ENCODE measurements around the gene RAB2B.

The RAB2B gene

DNA sequence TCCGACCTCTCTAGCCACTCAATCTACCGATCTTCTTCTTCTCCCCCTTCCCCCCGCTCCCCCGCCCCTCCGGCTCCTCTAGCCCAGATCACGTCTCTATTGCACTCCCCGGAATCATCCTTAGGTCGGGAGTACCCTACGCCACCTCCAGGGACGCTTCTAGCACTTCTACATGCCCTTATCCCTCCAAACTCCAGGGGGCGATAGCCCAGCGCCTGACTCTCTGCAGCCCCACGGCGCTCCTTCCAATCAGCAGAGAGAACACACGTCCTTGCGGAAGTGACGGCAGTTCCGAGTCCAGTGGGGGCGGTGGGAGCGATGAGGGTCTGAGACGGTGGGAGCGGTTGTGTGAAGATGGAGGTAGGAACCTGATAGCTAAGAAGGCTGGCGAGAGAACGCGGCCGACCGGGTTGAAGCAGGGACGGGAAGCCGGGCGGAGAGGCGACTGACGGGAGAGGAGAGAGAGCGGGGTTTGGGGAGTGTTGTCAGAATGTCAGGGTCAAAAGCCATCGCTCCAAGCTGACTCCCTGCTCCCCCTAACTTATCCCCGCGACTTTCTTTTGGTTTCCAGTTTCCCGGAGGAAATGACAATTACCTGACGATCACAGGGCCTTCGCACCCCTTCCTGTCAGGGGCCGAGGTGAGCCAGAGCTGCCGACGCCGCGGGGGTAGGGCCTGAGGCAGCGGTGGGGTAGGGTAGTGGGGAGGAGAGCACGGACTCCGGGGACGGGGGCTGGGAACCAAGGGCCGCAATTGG is at the start of gene RAB2B, which contains the start of gene TOX4:
TSS of gene RAB2B (minus strand) at position 35 of the 757 bp plus-strand sequence. CDS start 87 bp downstream, outside the sequence.
TSS of gene TOX4 (plus strand) at position 271 of the 757 bp plus-strand sequence. CDS start at position 355, 84 bp downstream.
- peak; percentile 98 for DNase-seq (ENCODE audit: low spot score)

DNA sequence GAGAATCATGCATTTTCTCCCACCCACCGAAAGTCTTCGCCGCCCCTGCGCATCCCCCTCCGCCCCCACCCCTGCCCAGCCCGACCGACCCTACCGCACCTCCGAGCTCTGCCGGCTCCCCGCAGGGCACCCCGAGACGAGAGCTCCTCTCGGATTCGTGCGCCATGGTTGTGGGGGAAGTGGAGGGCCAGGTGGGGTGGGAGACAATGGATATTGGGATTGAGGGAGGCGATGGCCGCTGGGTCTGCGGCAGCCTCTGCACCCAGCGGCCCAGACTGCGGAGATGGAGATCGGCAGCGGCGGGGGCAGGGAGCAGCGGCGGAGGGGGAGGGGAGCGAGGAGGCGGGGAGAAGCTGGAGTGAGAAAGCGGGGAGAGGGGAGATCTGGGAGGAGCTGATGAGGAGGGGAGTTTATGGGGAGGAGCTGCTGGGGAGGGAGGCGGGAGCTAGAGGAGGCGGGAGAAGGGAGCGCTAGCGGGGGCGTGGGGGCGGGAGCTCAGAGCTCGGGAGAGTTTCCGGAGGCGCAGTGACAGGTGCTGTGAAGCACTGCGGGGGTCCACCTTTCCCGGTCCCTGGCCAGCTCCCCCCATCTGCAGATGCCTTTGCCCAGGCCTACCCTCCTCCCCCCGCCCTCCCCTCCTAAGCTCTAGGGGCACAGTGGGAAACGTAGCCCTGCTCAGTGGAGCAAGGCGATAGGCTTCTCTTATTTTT is 49.4 kb upstream of the RAB2B start, which contains the start of gene SALL2:
TSS of gene SALL2 (minus strand) at position 385 of the 710 bp plus-strand sequence. CDS start at position 166, 219 bp downstream.
- peak; percentile 32 for DNase-seq (ENCODE audit: low spot score)

DNA sequence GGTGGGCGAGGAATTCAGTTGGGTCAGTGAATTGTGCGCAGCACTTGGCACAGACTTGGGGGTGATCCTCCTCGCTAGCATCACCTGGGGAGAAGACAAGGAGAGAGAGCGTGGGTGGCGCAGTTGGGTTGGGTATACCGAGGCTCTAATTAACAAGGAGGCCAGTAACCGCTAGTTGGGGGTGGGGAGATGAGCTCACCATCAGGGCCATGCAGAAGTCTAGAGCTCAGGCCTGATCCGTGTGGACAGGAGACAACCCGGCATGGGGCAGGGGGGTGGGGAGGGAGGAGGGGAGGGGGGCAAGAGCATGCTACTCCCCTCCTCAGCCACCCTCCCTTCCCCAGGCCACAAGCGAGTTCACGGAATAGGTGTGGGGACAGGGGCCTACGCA is 48.8 kb upstream of the RAB2B start:
- DNase-seq (ENCODE audit: low spot score), result no peak

DNA sequence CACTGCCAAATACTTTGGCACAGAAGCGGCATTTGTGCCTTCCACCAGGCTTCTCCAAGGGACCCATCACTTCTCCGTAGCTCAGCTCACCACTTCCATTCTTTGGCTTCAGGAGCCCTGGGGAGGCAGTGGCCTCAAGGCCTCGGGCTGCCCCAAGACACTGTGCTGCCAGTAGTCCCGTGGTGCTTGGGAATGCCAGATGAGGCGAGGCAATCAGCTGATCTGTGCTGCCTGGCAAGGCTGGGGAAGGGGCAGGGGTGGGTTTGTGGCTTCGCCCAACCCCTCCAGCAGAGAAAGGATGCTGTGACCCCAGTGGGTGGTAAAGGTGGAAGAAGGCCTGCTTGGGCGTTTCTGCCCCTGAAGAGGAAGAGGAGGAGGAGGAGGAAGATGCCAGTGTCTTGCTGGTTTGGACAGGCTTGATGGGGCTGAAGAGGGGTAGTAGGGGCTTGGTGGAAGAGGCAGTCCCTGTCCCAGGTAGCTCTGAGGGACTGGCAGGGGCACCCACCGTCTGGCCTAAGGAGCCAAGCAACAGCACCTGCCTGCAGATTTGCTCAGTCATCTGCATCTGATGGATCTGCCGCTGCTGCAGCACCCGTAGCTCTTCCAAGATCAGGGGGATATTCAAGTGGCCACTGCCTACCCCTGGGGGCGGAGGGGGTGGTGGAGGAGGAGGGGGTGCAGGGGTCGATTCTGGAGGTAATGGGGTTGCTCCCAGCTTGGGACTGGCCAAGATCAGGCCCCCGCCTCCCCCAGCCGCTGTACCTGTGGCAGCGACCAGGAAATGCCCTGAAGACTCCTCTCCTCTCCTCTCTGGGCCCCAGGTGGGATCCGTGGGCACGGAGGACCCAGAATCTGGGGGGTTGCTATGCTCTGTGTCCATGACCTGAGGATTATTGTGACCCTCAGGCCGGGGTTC is 48.1 kb upstream of the RAB2B start:
- DNase-seq (ENCODE audit: low spot score), result no peak

DNA sequence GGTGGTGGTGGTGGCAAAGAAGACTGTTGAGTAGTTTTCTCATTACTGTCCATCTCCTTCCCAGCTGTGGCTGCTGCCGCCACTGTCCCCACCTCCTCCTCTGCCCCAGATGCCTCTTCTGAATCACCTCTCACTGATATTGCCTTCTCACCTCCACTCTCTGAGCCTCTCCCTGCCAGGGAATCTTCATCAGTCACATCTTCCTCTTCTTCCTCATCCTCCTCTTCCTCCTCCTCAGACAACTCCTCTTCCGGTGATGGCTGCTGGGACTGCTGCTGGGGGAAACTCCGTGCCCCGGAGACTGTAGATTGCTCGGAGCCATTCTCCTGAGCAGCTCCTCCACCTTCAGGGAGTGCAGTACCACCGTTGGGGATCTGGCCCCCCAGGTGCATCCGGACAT is 46.4 kb upstream of the RAB2B start:
- DNase-seq (ENCODE audit: low spot score), result no peak

DNA sequence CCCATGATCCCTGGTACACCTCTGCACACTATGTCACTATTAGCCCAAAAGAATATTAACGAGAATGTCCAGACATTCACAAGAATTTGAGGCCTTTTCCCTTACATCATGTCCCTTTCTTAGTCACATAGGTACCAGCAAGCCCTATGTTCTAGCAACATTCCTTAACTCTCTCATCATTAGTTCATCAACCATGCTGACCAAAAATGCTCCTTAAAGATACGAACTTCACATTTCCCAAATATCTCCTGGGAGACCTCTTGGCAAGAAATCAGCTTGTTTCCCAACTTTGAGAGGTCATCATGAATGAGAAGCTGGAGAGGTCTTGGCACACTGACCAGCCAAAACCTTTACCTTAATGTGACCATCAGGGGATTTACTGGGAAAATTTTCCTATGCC is 44.7 kb upstream of the RAB2B start:
- no peak for DNase-seq (ENCODE audit: low spot score)

DNA sequence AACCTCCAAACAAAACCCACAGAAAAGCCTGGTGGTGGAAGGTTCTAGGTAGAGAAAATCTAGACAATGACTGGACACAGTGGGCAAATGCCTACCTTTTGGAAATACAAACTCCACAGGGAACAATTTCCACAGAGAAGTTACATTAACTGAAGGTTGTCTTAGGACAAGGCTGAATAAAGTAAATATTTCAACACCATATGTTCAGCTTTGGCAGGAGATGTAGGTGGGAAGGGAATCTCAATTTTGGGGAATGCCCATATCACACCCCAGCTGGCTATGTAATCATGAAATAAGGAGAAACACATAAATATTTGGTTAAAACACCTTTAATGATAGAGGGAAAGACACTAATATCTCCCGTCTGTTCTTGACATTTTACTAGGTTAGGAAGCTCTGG is 44.0 kb upstream of the RAB2B start:
- no peak for DNase-seq (ENCODE audit: low spot score)

DNA sequence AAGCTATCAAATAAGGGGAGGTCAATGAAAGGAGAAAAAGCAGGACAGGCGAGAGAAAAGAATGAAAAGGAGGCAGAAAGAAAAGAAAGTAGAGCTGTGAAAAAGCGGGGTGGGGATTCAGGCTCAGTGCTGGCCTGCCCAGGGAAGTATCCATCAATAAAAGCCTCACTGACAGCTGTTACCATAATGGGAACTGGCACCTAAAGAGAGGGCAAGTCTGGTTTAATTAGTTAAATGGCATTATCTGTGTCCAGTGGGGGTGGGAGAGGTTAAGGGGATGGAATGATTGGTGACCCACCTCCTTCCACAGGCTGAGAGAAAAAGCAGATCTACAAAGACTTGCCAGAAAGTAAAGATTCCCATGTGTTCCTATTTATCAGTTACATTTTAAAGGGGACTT is 42.0 kb upstream of the RAB2B start:
- DNase-seq (ENCODE audit: low spot score), result no peak

DNA sequence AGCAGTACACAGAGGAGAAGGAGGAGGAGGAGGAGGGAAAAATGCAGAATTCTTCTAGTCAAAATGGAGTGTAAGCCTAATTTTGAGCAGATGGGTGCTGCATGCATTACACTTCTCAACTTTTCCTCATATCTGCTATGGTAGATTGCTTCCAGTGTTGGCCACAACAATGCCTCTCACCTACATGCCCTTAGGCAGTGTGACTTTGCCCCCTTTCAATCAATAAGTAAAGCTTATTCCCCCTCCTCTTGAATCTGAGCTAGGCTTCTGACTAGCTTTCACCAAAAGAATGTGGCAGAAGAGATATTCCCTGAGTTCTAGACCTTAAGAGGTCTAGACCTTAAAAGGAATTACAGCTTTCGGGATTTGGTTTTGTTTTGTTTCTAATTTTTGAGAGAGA is 37.6 kb upstream of the RAB2B start:
- no peak for DNase-seq (ENCODE audit: low spot score)

DNA sequence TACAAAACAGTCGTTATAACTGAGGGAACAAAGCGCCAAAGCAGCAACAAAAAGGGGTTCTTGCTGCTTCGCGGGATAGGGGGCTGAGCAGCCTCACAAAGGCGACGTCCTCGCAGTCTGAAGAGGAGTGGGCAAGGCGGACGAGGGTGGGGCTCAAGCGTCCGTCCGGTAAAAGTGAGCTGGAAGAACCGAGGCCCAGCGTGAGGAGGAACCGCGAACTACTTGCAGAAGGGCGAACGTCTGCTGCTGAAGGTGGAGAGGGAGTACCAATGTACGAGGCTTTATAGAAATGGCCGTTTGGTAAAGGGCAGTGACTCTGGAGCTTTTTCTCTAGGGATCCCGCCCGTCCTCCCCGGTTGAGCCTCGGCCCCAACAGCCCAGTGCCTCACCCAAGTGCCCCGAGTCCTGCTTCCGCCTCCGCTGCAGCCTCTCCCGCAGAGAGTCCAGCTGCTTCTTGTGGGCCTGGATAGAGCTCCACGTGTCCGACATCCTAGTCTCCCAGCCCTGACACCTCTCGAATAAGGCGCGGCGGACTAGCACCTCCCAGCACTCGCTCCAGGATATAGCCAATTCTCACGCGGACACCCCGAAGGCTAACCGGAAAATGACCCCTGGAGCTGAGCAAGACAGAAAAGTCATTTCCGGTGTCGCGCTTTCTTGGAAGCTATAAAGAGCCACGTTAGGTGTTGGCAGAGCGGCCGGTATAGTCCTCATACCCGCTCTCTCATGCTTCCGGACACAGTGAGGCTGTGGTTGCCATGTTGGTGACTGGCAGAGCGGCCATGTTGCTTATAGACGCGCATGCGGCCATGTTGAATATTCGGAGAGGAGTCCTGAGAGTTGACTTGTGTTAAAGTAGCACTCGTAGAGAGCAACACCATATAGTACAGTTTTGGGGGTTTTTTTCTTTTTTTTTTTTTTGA is 34.2 kb upstream of the RAB2B start, which contains the start of gene METTL3:
TSS of gene METTL3 (minus strand) at position 606 of the 923 bp plus-strand sequence. CDS start at position 489, 117 bp downstream.
- peak; percentile 97 for DNase-seq (ENCODE audit: low spot score)

DNA sequence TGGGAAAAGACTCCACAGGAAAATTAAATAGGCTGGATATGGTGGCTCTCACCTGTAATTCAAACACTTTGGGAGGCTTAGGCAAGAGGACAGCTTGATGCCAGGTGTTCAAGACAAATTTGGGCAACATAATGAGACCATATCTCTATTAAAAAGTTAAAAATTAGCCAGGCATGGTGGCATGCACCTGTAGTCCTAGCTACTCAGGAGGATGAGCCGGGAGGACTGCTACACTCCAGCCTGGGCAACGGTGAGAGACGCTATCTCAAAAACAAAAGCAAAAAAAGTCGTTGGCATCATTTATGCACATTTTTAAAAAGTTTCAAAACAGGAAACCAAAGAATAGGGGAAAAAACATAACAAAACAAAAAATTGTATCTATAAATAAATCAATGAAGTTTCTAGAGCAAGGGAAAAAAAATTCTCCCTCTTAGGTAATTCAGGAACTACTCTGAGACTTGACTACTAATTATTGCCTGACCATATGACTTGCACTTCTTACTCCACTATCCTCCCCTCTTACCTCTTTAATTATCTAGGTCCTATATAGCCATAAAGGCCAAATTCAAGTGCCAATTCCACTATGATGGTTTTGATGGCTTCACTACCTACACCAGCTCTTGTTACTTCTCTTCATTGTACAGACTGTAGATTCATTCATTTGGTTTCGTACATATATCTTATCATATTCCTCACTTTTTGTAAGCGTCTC is 32.8 kb upstream of the RAB2B start:
- no peak for DNase-seq (ENCODE audit: low spot score)

DNA sequence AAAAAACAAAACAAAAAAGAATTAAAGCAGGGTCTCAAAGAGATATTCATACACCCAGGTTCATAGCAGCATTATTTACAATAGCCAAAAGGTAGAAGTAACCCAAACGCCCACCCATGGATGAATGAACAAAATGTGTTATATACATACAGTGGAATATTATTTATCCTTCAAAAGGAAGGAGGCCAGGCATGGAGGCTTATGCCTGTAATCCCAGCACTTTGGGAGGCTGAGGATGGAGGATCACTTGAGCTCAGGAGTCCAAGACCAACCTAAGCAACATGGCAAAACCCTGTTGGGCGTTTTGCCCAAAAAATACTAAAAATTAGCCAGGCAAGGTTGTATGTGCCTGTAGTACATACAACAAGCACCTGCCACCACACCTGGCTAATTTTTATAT is 29.8 kb upstream of the RAB2B start:
- DNase-seq (ENCODE audit: low spot score), result no peak

DNA sequence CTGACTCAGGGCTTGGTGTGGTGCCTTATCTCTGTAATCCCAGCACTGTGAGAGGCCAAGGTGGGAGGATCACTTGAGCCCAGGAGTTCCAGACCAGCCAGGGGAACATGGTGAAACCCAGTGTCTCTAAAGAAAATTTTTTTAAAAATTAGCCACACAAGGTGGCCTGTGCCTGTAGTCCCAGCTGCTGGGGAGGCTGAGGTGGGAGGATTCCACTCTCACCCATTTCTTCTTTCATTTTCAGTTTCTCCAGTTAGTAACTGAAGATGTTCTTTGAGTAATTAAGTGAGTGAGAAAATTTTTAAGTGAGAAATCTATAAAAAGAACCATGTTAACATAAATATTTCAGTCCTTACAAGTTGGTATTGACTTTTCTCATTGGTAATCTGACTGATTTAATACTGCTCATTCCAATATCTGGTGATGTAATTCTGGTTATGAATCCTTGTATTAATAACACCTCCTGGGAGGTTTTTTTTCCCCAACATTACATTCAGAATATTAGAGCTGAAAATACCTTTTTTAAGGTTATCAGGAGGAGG is 28.3 kb upstream of the RAB2B start:
- peak; percentile 34 for DNase-seq (ENCODE audit: low spot score)

DNA sequence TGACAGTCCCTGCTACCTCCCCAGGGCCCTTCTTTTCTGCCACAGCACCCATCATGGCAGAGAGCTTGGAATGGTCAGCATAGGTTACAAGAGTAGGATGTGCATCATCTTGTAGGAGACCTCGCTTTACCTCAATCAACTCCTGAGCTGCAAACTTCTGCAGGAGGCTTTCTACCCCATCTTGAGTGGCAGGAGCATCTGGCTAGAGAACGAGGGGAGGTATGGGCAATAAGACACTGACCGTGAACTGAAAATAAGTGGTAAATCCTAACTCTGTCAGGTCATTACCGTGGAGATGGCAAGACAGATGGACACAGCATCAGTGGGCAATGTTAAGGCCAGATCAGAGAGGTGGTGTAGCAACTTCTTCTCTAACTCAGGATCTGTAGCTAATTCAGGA is 26.6 kb upstream of the RAB2B start:
- DNase-seq (ENCODE audit: low spot score), result no peak

DNA sequence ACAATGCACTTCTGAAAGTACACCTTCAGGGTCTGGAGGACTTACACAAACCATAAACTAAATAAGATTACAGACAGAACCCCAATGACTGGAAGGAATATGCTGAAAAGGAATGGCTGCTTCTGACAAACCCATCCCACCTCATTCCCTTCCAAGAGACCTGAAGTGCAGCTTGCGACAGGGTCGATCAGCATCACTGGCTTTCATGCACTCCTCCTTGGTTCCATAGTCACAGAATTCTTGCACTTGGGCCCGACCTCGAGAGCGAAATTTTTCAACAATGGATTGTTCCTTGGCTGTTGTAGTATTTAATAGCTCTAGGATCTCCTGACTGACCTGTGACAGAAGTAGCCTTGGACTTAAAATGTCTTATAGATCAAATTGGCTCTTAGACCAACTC is 24.8 kb upstream of the RAB2B start:
- DNase-seq (ENCODE audit: low spot score), result no peak

DNA sequence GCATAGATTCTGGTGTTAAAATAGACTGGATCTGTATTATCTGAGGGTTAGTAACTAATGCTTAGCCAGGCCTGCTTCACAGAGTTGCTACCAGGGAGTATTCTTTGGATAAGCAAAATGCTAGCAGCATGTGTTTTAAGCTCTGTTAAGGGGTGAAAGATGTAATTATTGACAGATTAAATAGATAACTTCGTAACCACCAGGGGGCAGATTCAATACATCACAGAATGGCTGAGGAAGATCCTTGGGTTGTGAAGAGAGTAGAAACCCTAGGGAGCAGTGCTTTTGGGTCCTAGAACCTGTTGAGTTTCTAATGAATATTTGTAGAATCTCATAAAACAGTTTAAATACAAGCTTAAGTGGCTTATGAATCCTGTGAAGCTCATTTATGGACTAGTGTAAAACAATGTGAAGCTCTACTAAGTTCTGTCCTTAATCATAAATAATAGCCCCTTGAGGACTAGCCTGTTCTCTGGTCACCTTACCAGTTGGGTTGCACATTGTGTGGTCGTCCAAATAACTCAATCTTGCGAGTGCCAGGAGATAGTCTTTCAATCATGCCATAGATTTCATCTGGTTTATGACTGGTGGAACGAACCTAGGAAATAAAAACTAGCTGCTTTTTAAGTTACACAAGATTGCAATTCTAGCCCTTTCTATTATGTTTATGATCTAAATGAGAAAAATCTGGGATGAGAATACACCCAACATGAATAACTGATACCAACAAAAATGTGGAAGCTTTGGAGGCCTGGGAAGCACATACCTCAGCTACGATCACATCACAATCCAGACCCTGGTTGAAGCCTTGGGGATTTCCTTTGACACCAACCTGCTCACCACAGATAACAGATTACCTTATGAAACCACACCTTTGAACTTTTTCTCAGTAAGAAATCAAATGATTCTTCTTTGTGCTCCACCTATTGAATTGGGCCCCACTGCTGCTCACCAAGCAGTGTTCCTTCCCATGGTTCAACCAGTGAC is 22.1 kb upstream of the RAB2B start:
- DNase-seq (ENCODE audit: low spot score), result peak; percentile 39

DNA sequence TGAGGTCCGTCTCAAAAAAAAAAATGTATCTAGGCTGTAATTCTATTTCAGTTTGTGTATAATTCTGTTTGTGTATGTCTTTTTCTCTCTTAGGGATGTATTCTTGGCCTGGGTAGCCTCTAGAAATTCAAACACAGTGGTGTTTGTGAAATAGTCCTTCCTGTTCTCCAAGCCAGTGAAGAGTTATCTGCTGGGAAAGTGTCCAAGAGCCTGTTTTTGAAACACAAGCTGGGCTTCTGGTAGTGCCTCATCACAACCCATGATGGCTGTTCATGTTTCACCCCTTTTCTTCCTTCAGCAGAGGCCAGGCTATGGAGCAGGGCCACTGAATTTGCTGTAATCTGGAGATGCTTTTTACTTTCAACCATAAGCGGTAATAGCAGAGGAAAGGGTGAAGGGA is 19.7 kb upstream of the RAB2B start:
- DNase-seq (ENCODE audit: low spot score), result no peak

DNA sequence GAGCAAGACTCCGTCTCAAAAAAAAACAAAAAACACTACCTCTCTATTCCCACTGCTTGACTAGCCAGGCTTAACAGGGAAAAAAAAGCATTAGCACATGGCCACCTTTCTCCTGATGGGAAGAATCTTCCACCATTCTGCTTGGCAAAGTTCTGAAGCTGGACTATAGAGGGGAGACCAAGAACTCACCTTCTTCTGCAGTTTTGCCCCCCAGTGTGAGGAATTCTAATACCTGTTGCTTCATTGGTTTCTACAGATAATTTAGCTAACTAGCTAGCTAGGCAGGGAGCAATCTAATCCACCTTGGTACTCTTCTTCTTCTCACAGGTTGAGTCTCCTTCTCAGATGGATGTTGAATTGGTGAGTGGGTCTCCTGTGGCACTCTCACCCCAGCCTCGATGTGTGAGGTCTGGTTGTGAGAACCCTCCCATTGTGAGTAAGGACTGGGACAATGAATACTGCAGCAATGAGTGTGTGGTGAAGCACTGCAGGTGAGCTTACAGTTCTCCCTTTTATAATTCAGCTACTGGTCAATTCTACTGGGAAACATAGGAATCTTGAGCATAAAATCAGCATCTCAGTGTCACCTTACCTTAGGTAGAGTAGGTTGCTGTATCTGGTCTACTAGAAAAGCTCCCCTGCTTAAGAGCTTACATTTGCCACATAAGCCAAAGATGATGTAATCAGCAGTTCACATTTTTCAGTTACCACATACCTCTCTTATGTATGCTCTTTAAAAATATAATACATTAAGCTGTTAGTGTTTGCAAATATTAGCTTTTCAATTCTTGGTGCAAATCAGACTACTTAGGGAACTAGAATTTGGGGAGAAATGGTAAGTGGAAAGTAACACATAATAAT is 18.4 kb upstream of the RAB2B start:
- no peak for DNase-seq (ENCODE audit: low spot score)

All from activated CD4-positive, alpha-beta T cell treated with anti-CD3 and anti-CD28 coated beads, Interleukin-2, Interleukin-4, amounts not matched to agents 100 ng/mL and 50 ng/mL, durations not matched to agents 16 hours and 8 hours (primary cell).